ENCODE results near the gene SOD1. TPM values are rescaled to one million over a fixed set of nuclear protein-coding genes. Genes with fewer than 3 reads are reported as not detected.

Gene SOD1
- total and polyA plus RNA-seq, 2 of the 13 experiments (the other 11 are each of a cell fraction or from before 2014, with no cell fraction given) = 317 to 537 TPM

- TF ChIP-seq SKIL (CRISPR knock-in tag; IDR thresholded peaks at IDR 0.05; ENCODE audit: borderline replicate concordance) (peak; percentile 8; the same call in 1 of the 2 replicates), MTA3 (CRISPR knock-in tag; IDR thresholded peaks at IDR 0.05) (no peak), PREB (CRISPR knock-in tag; IDR thresholded peaks at IDR 0.05) (no peak), PCBP1 (IDR thresholded peaks at IDR 0.05; ENCODE audit: borderline replicate concordance, low read depth, low read length) (0 out of 2 replicates have a peak, but pooled peaks have one; percentile 24), DMAP1 (CRISPR knock-in tag; IDR thresholded peaks at IDR 0.05) (peak; percentile 90), ZNF777 (CRISPR knock-in tag; IDR thresholded peaks at IDR 0.05) (peak; percentile 31; the same call in 1 of the 2 replicates), ZNF232 (CRISPR knock-in tag; IDR thresholded peaks at IDR 0.05; ENCODE audit: borderline replicate concordance) (peak; percentile 87; the same call in 1 of the 2 replicates), ZKSCAN5 (CRISPR knock-in tag; IDR thresholded peaks at IDR 0.05) (0 out of 2 replicates have a peak, but pooled peaks have one; percentile 36), KDM4B (CRISPR knock-in tag; IDR thresholded peaks at IDR 0.05) (no peak), ARID5B (CRISPR knock-in tag; IDR thresholded peaks at IDR 0.05) (peak; percentile 43; the same call in 1 of the 2 replicates), ELF1 (CRISPR knock-in tag; IDR thresholded peaks at IDR 0.05) (peak; percentile 36; the same call in 1 of the 2 replicates), SRY (CRISPR knock-in tag; IDR thresholded peaks at IDR 0.05) (peak; percentile 96), FOSL1 (CRISPR knock-in tag; IDR thresholded peaks at IDR 0.05; ENCODE audit: borderline replicate concordance) (no peak), ETS1 (CRISPR knock-in tag; IDR thresholded peaks at IDR 0.05) (0 out of 2 replicates have a peak, but pooled peaks have one; percentile 22), TERF1 (CRISPR knock-in tag; IDR thresholded peaks at IDR 0.05) (no peak), ZNF382 (CRISPR knock-in tag; IDR thresholded peaks at IDR 0.05; ENCODE audit: borderline replicate concordance) (no peak)
Observed at GRCh38 chr21:31659536-31660258, at the start of gene SOD1 (continued).
